ENCODE measurements around the gene GCM1. TPM values are rescaled to one million over a fixed set of nuclear protein-coding genes. Genes with fewer than 3 reads are reported as not detected.

Gene GCM1
- polyA plus RNA-seq, 1 experiment, result not detected

DNA sequence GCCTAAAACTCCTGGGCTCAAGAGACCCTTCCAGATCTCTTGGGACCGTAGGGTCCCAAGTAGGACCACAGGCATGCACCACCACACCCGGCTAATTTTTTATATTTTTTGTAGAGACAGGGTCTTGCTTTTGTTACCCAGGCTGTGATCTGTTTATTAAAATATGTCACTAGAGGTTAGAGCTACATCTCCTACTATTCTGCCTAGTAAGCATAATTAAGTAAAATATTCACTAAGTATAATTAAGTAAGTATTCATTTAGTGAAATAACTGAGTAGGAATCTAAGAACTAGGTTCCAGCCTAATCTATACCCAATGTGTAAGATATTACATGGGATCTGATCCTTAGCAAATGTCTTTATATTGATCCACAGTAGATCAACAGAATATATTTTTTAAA, 40.2 kb upstream of the GCM1 start:
- Histone ChIP-seq H3K27ac (ENCODE audit: low read depth, low read length) (no peak overlapping the region), H3K27me3 (ENCODE audit: control insufficient read depth, insufficient read depth, low read length) (peaks cover 3% of the 10 kb centered on the region), H3K9me3 (ENCODE audit: control insufficient read depth, insufficient read depth, low read length) (no peaks in the 10 kb centered on the region), H3K4me3 (ENCODE audit: low read depth, low read length) (no peak overlapping the region)
- TF ChIP-seq, protein P1, sequence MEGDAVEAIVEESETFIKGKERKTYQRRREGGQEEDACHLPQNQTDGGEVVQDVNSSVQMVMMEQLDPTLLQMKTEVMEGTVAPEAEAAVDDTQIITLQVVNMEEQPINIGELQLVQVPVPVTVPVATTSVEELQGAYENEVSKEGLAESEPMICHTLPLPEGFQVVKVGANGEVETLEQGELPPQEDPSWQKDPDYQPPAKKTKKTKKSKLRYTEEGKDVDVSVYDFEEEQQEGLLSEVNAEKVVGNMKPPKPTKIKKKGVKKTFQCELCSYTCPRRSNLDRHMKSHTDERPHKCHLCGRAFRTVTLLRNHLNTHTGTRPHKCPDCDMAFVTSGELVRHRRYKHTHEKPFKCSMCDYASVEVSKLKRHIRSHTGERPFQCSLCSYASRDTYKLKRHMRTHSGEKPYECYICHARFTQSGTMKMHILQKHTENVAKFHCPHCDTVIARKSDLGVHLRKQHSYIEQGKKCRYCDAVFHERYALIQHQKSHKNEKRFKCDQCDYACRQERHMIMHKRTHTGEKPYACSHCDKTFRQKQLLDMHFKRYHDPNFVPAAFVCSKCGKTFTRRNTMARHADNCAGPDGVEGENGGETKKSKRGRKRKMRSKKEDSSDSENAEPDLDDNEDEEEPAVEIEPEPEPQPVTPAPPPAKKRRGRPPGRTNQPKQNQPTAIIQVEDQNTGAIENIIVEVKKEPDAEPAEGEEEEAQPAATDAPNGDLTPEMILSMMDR (IDR thresholded peaks at IDR 0.05; ENCODE audit: low read depth, low read length), result no peak
- CTCF ChIA-PET, result no interaction called here
- POLR2A ChIA-PET, result no interaction called here
- no peak for DNase-seq (ENCODE audit: low read depth, low spot score)

DNA sequence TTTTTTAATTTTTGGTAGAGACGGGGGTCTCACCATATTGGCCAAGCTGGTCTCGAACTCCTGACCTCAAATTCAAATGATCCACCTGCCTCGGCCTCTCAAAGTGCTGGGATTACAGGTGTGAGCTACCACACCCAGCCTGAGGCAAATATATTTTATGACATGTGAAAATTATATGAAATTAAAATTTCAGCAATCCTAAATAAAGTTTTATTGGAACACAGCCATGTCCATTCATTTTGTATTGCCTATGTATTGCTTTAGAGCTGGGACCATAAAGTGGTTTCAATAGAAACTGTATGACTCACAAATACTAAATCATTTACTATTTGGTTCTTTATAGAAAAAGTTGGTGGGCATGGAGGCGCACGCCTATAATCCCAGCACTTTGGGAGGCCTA, 32.0 kb upstream of the GCM1 start:
- TF ChIP-seq, protein P1 (IDR thresholded peaks at IDR 0.05; ENCODE audit: low read depth, low read length), result no peak
- H3K4me3 ChIP-seq (ENCODE audit: low read depth, low read length), result no peak overlapping the region
- POLR2A ChIA-PET, result interaction anchor here (0.6 kb wide), 1 partner anchor 13 kb away, joined by 5 read pairs; no protein-coding TSS in a partner anchor
- no peaks in the 10 kb centered on the region for H3K9me3 ChIP-seq (ENCODE audit: control insufficient read depth, insufficient read depth, low read length)
- CTCF ChIA-PET, result interaction anchor here (0.9 kb wide), 1 partner anchor 9 kb away, joined by 3 read pairs; no protein-coding TSS in a partner anchor
- DNase-seq (ENCODE audit: low read depth, low spot score), result no peak
- H3K27ac ChIP-seq (ENCODE audit: low read depth, low read length), result no peak overlapping the region
- H3K27me3 ChIP-seq (ENCODE audit: control insufficient read depth, insufficient read depth, low read length), result peaks cover 2% of the 10 kb centered on the region

GRCh38 chr6:53179961-53180651, 31.5 kb upstream of the GCM1 start:
- CTCF ChIA-PET, result interaction anchor here (0.9 kb wide), 1 partner anchor 9 kb away, joined by 3 read pairs; no protein-coding TSS in a partner anchor
- no peak for DNase-seq (ENCODE audit: low read depth, low spot score)

GRCh38 chr6:53178837-53179432, 30.3 kb upstream of the GCM1 start:
- peaks cover 2% of the 10 kb centered on the region for H3K27me3 ChIP-seq (ENCODE audit: control insufficient read depth, insufficient read depth, low read length)
- no peak for DNase-seq (ENCODE audit: low read depth, low spot score)
- POLR2A ChIA-PET, result no interaction called here
- CTCF ChIA-PET, result interaction anchor here (0.6 to 1.5 kb wide), 2 partner anchors 16 to 305 kb away, joined by 3 to 6 read pairs; no protein-coding TSS in a partner anchor
- H3K27ac ChIP-seq (ENCODE audit: low read depth, low read length), result no peak overlapping the region
- H3K4me3 ChIP-seq (ENCODE audit: low read depth, low read length), result no peak overlapping the region
- TF ChIP-seq, protein P1 (IDR thresholded peaks at IDR 0.05; ENCODE audit: low read depth, low read length), result no peak
- no peaks in the 10 kb centered on the region for H3K9me3 ChIP-seq (ENCODE audit: control insufficient read depth, insufficient read depth, low read length)

More at GRCh38 chr6:53179961-53180651, 31.5 kb upstream of the GCM1 start:
- H3K4me3 ChIP-seq (ENCODE audit: low read depth, low read length), result no peak overlapping the region
- TF ChIP-seq, protein P1 (IDR thresholded peaks at IDR 0.05; ENCODE audit: low read depth, low read length), result no peak
- H3K9me3 ChIP-seq (ENCODE audit: control insufficient read depth, insufficient read depth, low read length), result no peaks in the 10 kb centered on the region
- H3K27ac ChIP-seq (ENCODE audit: low read depth, low read length), result no peak overlapping the region
- POLR2A ChIA-PET, result no interaction called here
- peaks cover 2% of the 10 kb centered on the region for H3K27me3 ChIP-seq (ENCODE audit: control insufficient read depth, insufficient read depth, low read length)

GRCh38 chr6:53175027-53175426, 26.4 kb upstream of the GCM1 start:
- no peaks in the 10 kb centered on the region for H3K27me3 ChIP-seq (ENCODE audit: control insufficient read depth, insufficient read depth, low read length)
- no peak overlapping the region for H3K4me3 ChIP-seq (ENCODE audit: low read depth, low read length)
- H3K27ac ChIP-seq (ENCODE audit: low read depth, low read length), result no peak overlapping the region
- CTCF ChIA-PET, result interaction anchor here (1.0 to 2.2 kb wide), 3 partner anchors 236 to 310 kb away, joined by 4 to 15 read pairs (median 10); no protein-coding TSS in a partner anchor
- no peaks in the 10 kb centered on the region for H3K9me3 ChIP-seq (ENCODE audit: control insufficient read depth, insufficient read depth, low read length)
- POLR2A ChIA-PET, result no interaction called here
- TF ChIP-seq, protein P1 (IDR thresholded peaks at IDR 0.05; ENCODE audit: low read depth, low read length), result no peak
- no peak for DNase-seq (ENCODE audit: low read depth, low spot score)
